ENCODE results near the gene DCUN1D4. TPM values are rescaled to one million over a fixed set of nuclear protein-coding genes. Genes with fewer than 3 reads are reported as not detected.
A peak's percentile ranks its signal among the peaks of the same experiment; 100 is the strongest.

DCUN1D4 gene
- 10 to 100 TPM; 47.7 to 64.6 (median 62.4) TPM for polyA plus RNA-seq (ENCODE audit: insufficient read length in 4 of 4)

GRCh38 chr4:51842554-51843308 lies at the start of gene DCUN1D4:
Gene DCUN1D4 (plus strand): TSS chr4:51843153. CDS start chr4:51843243, 90 bp downstream.
- peak; percentile 97 to 98 (median 98) for DNase-seq (ENCODE audit: low read depth in 4 of 4, low spot score in 3 of 4)

DNA sequence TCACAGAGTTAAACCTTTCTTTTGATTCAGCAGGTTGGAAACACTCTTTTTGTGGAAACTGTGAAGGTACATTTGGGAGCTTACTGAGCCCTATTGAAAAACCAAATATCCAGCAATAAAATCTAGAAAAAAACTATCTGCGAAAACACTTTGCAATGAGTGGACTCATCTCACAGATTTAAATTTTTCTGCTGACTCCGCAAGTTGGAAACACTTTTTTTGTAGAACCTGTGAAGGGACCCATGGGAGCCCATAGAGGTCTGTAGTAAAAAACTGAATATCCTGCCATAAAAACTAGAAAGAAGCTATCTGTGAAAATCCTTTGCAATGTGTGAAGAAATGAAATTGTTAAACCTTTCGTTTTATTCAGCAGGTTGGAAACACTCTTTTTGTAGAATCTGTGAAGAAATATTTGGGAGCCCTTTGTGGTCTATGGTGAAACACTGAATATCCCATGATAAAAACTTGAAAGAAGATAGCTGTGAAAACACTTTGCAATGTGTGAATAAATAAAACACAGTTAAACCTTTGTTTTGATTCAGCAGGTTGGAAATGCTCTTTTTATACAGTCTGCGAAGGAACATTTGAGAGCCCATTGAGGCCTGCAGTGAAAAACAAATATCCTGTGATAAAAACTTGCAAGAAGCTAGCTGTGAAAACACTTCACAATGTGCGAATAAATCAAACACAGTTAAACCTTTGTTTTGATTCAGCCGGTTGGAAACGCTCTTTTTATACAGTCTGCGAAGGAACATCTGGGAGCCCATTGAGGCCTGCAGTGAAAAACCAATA lies 22.3 kb upstream of the DCUN1D4 start:
- DNase-seq (ENCODE audit: low read depth in 4 of 4, low spot score in 3 of 4): no peak

DNA sequence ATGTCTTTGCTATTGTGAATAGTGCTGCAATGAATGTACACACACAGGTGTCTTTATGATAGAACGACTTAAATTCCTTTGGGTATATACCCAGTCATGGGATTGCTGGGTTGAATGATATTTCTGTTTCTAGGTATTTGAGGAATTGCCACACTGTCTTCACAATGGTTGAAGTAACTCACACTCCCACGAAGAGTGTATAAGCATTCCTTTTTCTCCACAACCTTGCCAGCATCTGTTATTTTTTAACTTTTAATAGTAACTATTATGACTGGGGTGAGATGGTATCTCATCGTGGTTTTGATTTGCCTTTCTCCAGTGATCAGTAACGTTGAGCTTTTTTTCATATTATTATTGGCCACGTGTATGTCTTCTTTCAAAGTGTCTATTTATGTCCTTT lies 17.6 kb upstream of the DCUN1D4 start:
- DNase-seq (ENCODE audit: low read depth in 4 of 4, low spot score in 3 of 4): no peak

GRCh38 chr4:51830156-51830720 lies 12.7 kb upstream of the DCUN1D4 start:
- no peak for DNase-seq (ENCODE audit: low read depth in 4 of 4, low spot score in 3 of 4)

DNA sequence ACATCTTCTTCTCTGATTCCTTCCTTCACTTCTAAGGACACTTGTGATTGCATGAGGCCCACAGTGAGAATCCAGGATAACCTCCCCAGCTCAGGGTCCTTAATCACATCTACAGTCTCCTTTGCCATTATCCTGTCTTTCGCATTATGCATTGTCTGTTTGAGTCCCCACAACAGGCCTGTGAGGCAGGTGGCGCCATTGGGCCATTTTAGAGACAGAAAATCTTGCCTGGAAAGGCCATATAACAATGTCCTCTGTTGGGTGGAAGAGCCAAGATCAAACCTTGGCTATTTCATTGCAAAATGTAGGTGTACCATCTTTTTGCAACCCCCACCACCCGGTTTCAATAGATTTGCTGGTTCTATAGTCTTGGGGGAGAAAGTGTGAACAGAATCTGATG lies 11.8 kb upstream of the DCUN1D4 start:
- DNase-seq (ENCODE audit: low read depth in 4 of 4, low spot score in 3 of 4): no peak

DNA sequence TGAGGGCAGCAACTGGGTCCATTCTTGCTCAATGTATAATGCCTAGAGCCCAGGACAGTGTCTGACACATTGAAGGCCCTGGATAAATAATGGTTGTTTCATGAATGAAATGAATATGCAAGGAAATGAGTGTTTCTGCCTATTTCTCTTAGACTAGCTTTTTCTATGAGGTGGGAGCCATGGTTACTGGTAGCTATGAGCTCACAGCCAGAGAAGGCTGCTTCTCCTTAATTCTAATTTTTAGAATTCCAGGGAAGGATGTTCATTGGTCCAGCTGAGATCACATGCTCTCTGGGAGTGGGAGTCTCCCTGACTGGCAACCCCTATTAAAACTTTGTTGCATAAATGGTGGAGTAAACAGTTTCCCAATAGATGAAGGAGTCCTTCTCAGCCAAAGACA lies 9.7 kb upstream of the DCUN1D4 start:
- DNase-seq (ENCODE audit: low read depth in 4 of 4, low spot score in 3 of 4): no peak

DNA sequence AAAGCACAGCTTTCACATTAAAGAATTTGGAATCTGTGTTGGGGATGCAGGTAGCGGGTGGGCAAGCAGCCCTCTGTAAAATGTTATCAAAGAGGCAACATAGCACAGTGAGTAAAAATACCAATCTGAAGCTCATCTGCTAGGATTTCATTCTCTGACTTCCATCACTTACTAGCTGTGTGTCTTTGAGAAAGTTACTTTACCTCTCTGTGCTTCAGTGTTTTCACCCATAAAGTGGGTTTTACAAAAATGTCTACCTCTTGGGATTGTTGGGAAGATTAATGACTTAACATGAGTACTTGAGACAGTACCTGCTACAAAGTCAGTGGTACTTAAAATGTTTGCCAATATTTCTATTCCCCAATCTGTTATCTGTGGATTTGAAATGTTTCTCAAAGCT lies 7.9 kb upstream of the DCUN1D4 start:
- DNase-seq (ENCODE audit: low read depth in 4 of 4, low spot score in 3 of 4): no peak

DNA sequence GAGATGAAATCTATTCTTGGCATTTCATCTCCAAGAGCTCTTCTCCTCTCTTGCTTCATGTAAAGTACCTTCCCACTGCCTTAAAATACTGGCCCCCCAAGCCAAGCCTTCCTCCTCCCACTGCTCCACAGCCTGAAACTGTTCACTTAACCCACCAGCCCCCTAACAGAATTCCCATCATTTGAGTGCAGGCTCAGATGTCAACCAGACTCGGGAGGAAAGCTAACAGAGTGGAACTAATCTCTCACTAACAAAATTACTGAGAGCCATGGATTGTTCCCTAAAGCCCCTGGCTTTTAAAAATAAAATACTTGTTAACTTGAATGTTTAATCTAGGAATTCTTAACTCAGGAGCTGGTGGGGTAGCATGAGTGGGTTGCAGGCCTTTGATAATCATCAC lies 7.1 kb upstream of the DCUN1D4 start:
- no peak for DNase-seq (ENCODE audit: low read depth in 4 of 4, low spot score in 3 of 4)

- no peak for DNase-seq (ENCODE audit: low read depth in 4 of 4, low spot score in 3 of 4)
These were observed 6.4 kb upstream of the DCUN1D4 start for GRCh38 chr4:51836549-51836948.

- DNase-seq (ENCODE audit: low read depth in 4 of 4, low spot score in 3 of 4): no peak
These were observed 2.2 kb upstream of the DCUN1D4 start for GRCh38 chr4:51840781-51841180.

- no peak for DNase-seq (ENCODE audit: low read depth in 4 of 4, low spot score in 3 of 4)
These were observed 793 bp upstream of the DCUN1D4 start for GRCh38 chr4:51842167-51842553.

DNA sequence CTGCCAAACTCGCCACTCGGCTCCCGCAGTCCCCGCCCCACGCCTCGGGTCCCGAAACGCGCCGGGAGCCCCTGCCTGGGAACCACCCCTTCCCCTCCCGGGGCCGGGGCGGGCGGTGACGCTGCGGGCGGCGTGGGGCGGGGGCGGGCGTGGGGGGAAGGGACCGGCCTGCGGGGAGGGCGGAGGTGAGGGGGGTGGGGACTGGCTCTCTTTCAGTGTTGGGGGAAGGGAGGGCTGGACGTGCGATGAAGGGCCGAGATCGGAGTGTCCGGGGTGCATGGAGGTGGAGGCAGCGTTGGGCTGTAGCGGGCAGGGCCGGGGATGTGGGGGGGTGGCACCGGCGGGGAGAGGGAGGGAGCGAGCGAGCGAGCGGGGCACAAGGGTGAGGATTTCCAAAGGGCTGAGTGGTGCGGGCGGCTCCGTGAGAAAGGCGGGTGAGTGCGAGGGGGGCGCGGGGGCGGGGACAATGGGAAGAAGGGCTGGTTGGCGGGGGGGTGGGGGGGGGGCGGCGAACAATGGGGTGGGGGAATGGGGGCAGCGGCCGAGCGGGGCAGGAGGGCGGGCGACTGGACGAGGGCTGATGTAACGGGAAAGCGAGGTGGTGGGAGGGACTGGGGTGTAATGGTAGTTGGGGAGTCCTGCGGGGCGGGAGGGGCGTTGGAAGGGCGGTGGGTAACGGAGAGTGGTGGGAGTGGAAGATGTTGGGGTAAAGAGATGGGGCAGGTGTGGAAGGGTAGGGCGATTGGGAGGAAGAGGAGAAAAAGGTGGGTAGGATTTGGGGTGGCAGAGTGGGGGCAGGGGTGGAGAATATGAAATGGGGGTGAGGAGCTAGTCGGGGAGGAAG lies 578 bp downstream of the DCUN1D4 start:
- no peak for DNase-seq (ENCODE audit: low read depth in 4 of 4, low spot score in 3 of 4)

DNA sequence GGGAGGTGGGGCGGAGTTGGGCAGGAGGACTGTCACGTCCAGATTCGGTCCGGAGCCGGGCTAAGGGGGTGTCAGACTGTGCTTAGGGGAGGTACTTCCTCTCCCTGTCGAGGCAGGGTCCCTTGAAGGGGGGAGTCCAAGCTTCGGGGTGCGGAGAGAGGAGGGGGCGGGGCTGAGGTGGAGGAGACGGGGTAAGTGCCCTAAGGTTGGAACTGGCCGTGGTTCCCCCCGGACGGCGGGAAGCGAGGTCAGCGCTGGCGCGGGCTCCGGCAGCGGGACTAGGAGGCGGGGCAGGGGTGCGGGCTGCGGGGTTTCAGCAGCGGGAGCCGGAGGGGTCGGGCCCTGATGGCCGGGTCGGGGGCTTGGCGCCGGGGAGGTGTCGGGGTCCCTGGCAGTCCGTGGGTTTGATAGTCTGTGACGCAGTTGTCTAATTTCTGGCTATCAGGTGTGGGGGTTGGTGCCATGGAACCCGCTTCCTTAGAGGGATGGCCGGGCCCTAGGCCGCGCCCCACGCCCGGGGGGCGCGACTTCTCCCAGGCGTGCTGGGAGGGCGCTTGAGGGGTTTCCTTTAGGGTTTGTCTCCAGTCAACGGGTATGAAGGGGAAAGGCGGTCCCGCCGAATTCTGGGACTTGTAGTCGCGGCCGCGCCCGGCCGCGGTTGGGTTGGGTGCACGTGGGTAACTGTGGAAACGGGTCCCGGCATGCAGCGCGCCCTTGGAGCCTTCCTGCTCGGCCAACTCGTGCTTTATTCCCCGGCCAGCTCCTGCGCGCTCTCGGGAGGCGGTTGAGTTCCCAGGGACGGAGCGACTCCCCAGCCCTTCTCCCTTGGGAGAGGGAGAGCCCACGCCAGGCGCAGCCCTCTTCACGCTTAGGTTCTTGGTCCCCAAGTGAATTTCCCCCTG lies 1.5 kb downstream of the DCUN1D4 start:
- DNase-seq (ENCODE audit: low read depth in 4 of 4, low spot score in 3 of 4): peak; percentile 77 to 81 (median 78)

DNA sequence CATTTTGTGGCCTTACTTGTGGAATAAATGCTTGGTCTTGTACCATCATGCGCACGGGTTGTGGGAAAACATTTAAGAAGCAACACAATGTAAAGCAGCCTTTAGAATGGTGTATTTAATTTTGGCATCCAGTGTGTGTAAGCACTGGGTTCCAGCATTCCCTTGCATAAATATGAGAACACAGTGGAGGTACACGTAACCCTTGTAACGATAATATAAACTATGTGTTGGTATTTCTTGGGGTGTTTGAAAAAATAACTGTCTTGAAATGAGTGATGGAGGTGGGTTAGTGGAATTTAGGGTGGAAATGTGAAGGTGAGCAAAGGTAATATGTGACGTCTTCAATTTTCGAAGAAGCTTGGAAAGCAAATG lies 2.1 kb downstream of the DCUN1D4 start:
- no peak for DNase-seq (ENCODE audit: low read depth in 4 of 4, low spot score in 3 of 4)

DNA sequence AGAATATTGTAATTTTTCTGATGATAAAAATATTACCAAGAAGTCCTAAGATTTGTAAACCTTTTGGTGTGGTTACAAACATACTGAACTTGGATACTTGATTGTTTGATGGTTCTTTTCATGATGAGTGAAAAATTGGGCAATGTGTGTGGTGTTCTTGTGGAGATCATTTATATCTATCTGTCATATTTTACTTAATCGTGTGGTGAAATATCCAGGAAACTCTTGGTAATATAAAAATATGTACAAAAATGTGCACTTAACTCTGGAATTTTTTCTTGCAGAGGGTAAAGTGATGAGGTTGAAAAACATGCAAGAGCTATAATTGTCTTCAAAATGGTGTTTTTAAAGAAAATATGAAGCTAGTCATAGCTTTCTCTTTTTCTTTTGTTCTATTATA lies 2.8 kb downstream of the DCUN1D4 start:
- DNase-seq (ENCODE audit: low read depth in 4 of 4, low spot score in 3 of 4): no peak

DNA sequence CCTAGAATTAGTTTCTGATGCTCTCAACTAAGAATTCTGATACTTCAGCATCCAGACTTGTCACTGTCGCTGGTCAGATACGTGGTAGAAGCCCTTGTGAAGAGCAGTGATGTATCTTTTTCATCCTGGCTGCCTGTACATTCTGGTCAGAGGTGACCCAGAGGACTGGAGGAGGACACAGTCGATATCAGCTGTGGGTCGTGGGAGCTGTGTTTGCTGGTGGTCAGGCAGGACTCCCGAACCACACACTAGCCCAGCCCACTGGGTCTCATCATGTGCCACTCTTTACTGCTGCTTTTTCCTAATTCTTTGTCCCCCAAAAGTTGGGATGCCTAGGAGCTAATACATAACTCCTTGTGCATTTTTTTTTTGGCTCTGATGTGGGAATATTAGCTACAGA lies 6.5 kb downstream of the DCUN1D4 start:
- DNase-seq (ENCODE audit: low read depth in 4 of 4, low spot score in 3 of 4): no peak

- no peak for DNase-seq (ENCODE audit: low read depth in 4 of 4, low spot score in 3 of 4)
These were observed 7.3 kb downstream of the DCUN1D4 start for GRCh38 chr4:51850294-51850693.

DNA sequence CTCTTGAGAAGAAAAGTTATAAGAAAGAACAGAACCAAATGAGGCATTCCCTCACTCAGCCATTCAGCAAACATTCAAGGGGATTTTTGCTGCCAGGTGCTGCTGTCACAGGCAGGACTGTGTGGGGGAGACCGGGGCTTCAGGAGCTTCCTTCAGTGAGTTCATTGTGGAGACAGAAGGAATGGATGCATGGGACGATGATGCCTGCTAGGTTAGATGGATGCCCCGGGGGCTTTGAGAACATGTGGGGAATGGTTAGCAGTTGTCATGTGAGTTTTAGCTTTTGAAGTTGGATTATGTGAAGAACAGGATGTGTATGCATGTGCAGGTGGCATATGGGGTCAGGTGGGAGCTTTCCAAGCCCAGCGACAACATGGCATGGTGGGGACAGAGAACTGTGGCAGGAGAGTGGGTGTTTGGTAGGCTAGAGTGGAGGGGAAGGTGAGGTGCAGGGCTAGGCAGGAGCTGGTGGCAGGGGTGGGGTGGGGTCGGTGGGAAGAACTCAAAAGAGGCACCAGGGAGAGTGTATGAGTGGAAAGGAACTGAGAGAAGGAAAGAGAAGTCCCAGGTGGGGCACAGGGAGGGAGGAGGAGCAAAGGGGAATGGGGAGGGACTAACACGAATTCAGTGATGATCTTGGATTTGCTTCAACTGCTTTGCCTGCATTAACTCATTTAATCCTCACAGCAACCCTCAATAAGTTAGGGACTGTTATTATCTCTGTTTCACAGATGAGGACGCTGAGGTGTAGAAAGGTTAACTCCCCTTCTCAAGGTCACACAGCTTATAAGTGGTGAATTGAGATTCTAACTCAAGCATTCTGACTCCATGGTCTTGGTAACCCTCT lies 8.4 kb downstream of the DCUN1D4 start:
- no peak for DNase-seq (ENCODE audit: low read depth in 4 of 4, low spot score in 3 of 4)

DNA sequence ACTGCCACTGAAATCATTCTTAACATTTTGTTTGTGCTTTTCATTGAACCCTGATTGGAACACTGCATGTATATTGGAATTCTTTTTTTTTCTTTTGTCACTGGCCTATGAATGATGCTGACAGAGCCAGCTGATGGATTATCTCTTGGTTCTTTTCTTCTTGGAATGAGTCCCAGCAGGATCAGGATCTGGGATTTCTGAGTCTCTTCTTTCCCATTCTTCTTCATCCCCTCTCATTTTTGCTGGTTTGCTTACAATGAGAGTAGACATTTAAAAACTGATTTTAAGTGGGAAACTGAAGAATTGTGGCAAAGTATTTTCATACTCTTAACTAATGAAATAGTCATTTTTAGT lies 9.0 kb downstream of the DCUN1D4 start:
- no peak for DNase-seq (ENCODE audit: low read depth in 4 of 4, low spot score in 3 of 4)
